GM18507 (cell line): Measurements from ENCODE around the gene PSMB3.
"Not testable (repeated sequence)": the region's sequence is repeated elsewhere in the genome, so short reads cannot be mapped to it uniquely, and the experiment has no call there.

ENCODE experiments used
- DNase-seq: peaks from one replicate; pipeline ENCODE4 v3.0.0; 2011; ENCODE audit warnings: low read depth; ENCODE audit not compliant: insufficient read length; ENCODE audit errors: extremely low spot score
- FAIRE-seq: peaks from 2 replicates; lab custom pipeline; 2011; peaks lifted over from hg19 to GRCh38; lab: Jason Lieb, UNC

Gene PSMB3

DNA sequence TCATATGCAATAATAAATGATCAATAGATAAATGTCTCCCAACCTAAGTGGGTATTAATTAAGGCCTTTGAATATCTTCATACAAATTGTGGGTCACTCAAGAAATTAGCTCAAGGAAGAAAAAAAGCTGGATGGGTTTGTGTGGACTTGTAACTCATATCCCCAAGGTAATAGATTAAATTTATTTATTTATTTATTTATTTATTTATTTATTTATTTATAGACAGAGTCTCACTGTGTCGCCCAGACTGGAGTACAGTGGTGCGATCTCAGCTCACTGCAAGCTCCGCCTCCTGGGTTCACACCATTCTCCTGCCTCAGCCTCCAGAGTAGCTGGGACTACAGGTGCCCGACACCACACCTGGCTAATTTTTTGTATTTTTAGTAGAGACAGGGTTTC is 35.5 kb downstream of the PSMB3 start:
- not testable (repeated sequence) for FAIRE-seq, DNase-seq

DNA sequence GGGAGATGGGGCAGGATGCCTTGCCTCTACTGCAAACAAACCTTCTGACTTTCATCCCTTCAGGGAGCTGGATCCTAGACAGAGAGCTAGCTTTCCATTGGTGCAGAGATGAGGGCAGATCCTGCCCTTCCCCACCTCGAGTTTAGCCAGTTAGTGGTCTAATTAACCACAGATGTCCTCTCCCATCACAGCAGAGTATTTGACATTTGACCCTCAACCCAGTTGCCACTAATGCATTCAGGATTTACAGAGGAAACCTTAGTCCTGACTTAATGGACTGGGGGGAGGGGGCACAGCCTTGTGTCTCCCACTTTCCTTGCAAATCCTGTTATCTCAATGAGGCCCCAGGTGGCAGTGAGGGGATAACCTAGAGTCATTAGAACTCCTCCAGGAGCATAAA is 36.6 kb downstream of the PSMB3 start:
- FAIRE-seq (no peak), DNase-seq (no peak)

DNA sequence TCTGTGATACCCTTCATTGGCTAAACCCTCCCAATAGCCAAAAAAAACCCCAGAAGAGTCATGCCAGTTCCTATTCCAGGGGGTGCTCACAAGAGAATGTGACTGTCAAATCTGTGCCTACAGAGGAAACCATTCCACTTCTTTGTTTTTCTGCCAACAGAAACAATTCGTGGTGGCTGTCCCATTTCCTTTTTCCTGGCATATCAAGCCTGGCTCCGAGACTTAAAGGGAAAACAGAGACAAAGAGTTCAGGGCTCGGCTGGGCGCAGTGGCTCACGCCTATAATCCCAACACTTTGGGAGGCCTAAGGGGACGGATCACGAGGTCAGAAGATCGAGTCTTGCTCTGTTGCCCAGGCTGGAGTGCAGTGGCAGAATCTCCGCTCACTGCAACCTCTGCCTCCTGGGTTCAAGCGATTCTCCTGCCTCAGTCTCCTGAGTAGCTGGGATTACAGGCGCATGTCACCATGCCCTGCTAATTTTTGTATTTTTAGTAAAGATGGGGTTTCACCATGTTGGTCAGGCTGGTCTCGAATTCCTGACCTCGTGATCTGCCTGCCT is 37.7 kb downstream of the PSMB3 start:
- not testable (repeated sequence) for DNase-seq, FAIRE-seq

DNA sequence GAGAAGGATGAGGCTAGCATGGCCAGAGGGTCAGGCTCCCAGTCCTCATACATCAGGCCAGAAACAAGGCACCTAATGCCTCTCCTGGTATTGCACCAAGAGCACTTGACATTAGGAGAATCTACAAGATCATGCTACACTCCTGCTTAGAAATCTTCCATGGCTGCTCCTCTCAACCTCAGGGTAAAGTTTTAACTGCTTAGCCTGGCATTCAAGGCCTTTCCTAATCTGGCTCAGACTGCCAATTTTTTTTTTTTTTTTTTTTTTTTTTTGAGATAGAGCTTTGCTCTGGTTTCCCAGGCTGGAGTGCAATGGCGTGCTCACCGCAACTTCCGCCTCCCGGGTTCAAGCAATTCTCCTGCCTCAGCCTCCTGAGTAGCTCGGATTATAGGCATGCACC is 38.6 kb downstream of the PSMB3 start:
- FAIRE-seq, result no peak
- DNase-seq, result no peak

DNA sequence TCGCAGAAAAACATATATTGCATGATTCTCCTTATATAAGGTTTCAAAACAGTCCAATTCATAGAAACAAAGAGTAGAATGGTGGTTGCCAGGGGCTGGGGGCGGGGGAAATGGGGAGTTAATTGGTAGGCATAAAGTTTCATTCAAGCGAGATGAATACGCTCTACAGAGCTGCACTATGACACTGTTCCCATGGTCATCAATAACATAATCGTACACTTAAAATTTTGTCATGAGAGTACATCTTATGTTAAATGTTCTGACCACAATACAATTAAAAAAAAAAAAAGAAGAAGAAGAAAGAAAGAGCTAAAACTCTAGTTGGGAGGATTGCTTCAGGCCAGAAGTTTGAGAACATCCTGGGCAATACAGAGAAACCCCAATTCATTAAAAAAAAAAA is 41.7 kb downstream of the PSMB3 start:
- no peak for FAIRE-seq

DNA sequence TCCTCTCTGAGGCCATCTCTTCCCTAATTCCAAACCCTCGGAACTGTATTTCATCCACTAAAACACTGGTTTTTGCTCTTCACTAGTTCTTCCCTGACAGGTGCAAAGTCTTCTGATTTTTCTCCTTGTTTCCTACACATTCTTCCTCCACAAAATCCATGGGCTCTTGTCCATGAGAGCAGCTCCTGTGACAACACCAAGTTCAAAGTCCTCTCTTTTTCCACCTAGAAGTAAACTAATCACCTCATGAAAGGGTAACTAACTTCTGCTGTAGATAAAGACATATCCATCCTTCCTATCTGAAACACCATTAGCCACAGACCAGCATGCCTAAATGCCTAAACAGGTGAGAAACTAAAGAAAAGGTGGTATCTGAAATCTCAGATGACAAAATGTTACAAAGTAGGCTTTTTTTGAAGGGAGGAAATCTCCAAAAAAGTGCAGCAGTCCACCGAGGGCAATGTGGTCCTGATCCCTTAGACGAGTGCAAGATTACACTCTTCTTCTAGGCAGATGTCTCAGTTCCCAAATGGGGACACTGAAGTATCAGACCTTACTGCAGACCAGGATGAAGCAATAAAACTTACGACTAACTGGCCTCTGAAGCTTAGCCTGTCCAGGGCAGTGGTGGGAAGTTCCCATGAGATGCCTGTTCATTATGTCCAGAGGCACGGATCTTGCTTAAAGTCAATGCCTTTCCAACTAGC is 44.1 kb downstream of the PSMB3 start:
- FAIRE-seq, result no peak
- no peak for DNase-seq

More for the DNA sequence above, 41.7 kb downstream of the PSMB3 start:
- no peak for DNase-seq

DNA sequence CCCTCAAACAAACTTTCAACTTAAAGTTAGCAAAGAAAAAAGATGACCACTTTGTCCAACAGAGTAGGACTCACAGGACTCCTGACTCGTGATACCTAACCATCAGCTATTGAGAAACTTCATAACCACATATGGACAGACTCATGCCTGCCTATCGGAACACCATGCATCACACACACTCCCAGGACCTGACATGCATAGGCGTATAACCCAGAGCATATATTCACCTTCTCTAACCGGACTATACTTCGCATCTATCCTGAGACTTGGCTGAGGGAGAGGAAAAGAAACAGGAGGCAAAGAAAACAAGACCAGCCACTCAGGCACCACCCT is 44.6 kb downstream of the PSMB3 start:
- FAIRE-seq (no peak), DNase-seq (no peak)

DNA sequence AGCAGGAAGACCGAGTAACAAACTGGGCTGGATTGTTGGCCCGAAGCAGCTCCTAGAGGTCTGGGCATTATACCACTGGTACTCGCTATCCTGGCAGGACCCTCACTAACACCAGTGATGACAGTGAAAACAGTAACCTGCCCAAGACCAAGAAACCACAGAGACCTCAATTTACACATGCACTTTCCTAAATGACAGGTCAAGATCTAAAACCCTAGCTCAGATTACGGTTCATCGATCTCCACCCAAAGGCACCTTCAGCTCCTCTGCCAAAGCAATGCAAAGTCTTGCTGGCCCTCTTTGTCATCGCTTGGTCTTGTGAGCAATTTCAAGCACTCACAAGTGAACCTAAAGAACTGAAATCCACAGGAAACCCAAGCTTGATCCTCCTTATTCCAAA is 45.3 kb downstream of the PSMB3 start:
- FAIRE-seq (no peak), DNase-seq (no peak)

DNA sequence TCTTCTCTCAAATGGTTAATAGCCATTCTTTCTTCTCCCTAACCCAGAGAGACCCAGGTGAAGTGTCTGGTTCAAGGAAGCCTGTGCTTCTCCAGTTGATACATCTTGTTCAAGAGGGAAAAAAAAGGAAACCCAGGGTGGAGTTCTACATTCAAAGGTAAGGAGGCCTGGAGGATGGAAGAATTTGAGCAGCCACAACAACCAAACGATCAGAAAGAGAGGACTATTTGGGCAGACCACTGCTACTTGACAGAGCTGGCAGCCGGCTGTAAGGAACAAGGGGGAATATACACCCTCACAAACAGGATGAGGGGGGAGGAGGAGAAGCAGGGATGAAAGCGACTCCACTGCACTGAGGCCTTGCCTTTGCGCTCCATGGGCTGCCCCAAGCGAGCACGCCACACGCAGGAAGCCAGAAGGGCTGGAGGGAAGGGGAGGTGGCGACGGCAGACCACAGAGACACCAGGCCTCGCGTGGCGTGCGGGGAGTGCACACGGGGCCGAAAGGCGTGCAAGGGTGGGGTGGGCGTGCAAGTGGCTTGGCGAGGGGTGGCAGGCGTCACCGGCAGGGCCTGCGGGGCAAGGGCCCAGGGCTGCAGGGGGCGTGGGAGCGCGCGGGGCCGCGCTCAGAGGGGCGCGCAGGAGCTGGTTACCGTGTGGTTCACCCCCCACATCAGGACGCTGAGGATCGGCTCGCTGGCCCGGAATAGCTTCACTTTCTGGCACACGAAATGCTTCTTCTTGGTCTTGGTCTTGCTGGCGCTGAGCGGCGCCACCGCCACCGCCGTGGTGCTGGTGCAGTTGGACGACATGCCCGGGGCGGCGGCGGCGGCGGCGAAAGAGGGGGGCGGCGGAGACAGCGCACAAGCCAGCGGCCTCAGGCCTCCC is 46.3 kb downstream of the PSMB3 start:
- FAIRE-seq, result no peak

DNA sequence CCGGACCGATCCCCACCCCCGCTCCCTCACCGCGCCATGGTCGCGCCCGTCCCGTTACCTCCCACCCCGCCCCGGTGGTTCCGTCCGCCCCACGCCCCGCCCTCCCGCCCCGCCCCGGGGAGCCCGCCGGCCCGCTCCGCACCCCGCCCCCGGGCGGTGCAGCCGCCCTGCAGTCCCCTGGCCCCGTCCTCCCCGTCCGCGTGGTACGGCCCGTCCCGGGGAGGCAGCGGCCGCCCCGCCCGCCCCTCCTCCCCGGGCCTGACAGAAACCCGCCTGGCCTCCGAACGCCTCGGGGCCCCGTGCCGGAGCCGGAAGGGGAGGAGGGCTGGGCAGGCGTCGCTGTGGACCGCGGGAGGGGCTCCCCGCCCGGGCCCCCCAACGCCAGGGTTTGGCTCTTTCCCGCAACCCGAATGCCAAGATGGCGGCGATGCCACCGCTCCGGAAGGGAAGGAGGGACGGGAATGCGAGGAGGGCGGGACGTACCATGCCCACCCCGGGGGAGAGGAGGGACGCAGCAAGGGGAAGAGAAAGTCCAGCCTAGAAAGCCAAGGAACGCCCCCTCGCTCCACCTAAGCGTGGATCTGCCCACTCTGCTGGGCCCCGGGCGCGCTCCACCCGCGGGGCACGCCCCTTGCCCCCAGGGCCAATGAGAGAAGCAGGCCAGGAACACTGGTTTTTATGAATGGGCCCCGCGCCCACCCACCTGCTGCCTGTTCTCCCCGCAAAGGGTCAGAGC is 47.1 kb downstream of the PSMB3 start, which contains the start of gene PIP4K2B:
TSS of gene PIP4K2B (minus strand) at position 56 of the 736 bp plus-strand sequence. CDS start 132 bp downstream, outside the sequence.
- no peak for FAIRE-seq
- peak; percentile 91 for DNase-seq

More for the DNA sequence above, 46.3 kb downstream of the PSMB3 start:
- DNase-seq, result peak; percentile 36

DNA sequence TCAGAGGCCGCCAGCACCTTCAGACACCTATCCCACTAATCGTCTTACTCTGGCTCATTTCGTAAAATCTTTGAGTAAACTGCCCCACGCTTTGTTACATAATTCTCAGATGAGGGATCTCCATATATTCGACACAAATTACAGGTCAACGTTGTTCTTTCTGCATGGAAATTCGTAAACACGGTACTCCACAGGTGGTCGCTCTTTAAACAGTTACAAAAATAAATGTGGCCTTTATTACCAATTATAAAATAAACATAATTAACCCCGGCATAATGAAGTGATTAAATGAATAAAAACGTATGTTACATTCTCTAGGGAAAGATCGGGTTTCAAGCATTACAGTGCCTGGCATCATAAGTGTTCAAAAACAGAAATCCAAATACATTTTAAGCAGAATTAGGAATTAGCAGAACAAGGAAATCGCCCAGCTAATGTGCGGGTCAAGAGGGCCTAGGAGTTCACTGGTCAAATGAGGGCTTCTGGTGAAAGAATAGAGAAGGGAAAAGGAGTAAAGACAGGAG is 47.8 kb downstream of the PSMB3 start:
- FAIRE-seq, result no peak
- no peak for DNase-seq

DNA sequence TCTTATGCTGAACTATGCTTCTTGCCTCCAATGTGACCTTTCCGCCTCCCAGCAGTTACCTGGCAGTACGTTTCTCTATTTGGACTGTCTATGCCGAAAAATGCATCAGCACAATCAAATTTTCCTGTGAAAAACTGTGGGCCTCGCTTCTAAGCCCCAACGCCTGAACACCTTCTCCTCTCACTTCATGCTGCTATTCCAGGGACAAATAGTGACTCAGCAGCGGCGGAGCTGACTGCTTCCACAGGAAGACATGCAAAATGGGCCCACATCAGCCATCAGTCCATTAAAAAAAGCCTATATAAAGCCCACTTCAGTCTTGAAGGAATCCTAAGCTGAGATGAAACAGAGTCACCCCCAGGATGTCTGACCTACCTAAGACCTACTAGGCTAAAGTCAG is 57.3 kb downstream of the PSMB3 start:
- no peak for DNase-seq
- no peak for FAIRE-seq
